ENCODE data around the gene ADCY2.

Gene ADCY2

GRCh38 chr5:7784683-7785380 lies 388.9 kb downstream of the ADCY2 start:
- DNase-seq (ENCODE audit: low spot score), result no peak

GRCh38 chr5:7787770-7788169 lies 391.8 kb downstream of the ADCY2 start:
- DNase-seq (ENCODE audit: low spot score), result no peak

- DNase-seq (ENCODE audit: low spot score), result no peak
Measured at GRCh38 chr5:7789567-7789966, 393.6 kb downstream of the ADCY2 start.

GRCh38 chr5:7793895-7794294 lies 398.0 kb downstream of the ADCY2 start:
- no peak for DNase-seq (ENCODE audit: low spot score)

- no peak for DNase-seq (ENCODE audit: low spot score)
Measured at GRCh38 chr5:7794311-7794710, 398.4 kb downstream of the ADCY2 start.

GRCh38 chr5:7794823-7795222 lies 398.9 kb downstream of the ADCY2 start:
- no peak for DNase-seq (ENCODE audit: low spot score)

GRCh38 chr5:7795306-7795705 lies 399.4 kb downstream of the ADCY2 start:
- DNase-seq (ENCODE audit: low spot score), result no peak

GRCh38 chr5:7801891-7802614 lies 406.1 kb downstream of the ADCY2 start:
- no peak for DNase-seq (ENCODE audit: low spot score)

- DNase-seq (ENCODE audit: low spot score), result peak; percentile 13
Measured at GRCh38 chr5:7802855-7803254, 406.9 kb downstream of the ADCY2 start.

- no peak for DNase-seq (ENCODE audit: low spot score)
Measured at GRCh38 chr5:7803937-7804336, 408.0 kb downstream of the ADCY2 start.

- no peak for DNase-seq (ENCODE audit: low spot score)
Measured at GRCh38 chr5:7805379-7805778, 409.4 kb downstream of the ADCY2 start.

GRCh38 chr5:7808998-7809397 lies 413.1 kb downstream of the ADCY2 start:
- no peak for DNase-seq (ENCODE audit: low spot score)

- DNase-seq (ENCODE audit: low spot score), result no peak
Measured at GRCh38 chr5:7811715-7812114, 415.8 kb downstream of the ADCY2 start.

GRCh38 chr5:7813007-7813406 lies 417.1 kb downstream of the ADCY2 start:
- DNase-seq (ENCODE audit: low spot score), result no peak

GRCh38 chr5:7813576-7813975 lies 417.6 kb downstream of the ADCY2 start:
- DNase-seq (ENCODE audit: low spot score), result no peak

GRCh38 chr5:7814816-7815215 lies 418.9 kb downstream of the ADCY2 start:
- no peak for DNase-seq (ENCODE audit: low spot score)

GRCh38 chr5:7815892-7816534 lies 420.1 kb downstream of the ADCY2 start:
- peak; percentile 91 for DNase-seq (ENCODE audit: low spot score)

- no peak for DNase-seq (ENCODE audit: low spot score)
Measured at GRCh38 chr5:7816535-7816901, 420.6 kb downstream of the ADCY2 start.

- no peak for DNase-seq (ENCODE audit: low spot score)
Measured at GRCh38 chr5:7822449-7822848, 426.5 kb downstream of the ADCY2 start.

- DNase-seq (ENCODE audit: low spot score), result no peak
Measured at GRCh38 chr5:7823594-7823993, 427.7 kb downstream of the ADCY2 start.

- no peak for DNase-seq (ENCODE audit: low spot score)
Measured at GRCh38 chr5:7824995-7825394, 429.1 kb downstream of the ADCY2 start.

GRCh38 chr5:7825630-7826029 lies 429.7 kb downstream of the ADCY2 start:
- DNase-seq (ENCODE audit: low spot score), result no peak

- peak; percentile 58 for DNase-seq (ENCODE audit: low spot score)
Measured at GRCh38 chr5:7827610-7828009, 431.7 kb downstream of the ADCY2 start.
